ENCODE measurements around the gene SYNC.

DNA sequence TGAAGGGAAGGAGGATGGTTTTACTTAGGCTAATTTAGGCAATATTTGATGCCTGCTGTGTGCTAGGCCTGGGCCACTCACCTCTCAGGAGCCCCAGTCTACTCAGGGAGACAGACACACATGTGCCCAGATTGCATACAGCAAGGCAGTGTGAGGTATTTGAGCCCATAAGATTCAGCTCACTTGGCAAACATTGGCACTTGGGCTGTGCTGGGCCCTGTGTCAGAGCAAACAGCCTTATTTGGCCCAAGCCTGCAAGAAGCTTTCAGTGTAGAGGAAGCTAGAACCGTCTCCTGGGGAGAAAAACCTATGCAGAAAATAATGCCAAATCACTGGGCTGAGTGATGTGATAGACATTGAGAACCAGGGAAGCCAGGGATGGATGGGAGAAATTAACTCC is 3.9 kb upstream of the SYNC start:
- no peak for TF ChIP-seq CTCF (IDR thresholded peaks at IDR 0.05)
- TF ChIP-seq EP300 (IDR thresholded peaks at IDR 0.05) = no peak
